Loucy (cell line): Measurements from ENCODE around the gene SDK2.

Source experiments
- H2AFZ ChIP-seq: fragments of 200-600 bp; sonication (generic); 2 replicates; pipeline ENCODE4 v1.6.0; 2016; ENCODE audit warnings: antibody characterized with exemption, mild to moderate bottlenecking, low read length, moderate library complexity
- H3F3A ChIP-seq: fragments of 200-600 bp; 2 replicates; pipeline ENCODE4 v1.6.0; 2016; ENCODE audit warnings: antibody characterized with exemption, low read depth, mild to moderate bottlenecking
- H3K27me3 ChIP-seq: fragments of 200-600 bp; sonication (generic); 2 replicates; pipeline ENCODE4 v1.6.1; 2014; ENCODE audit warnings: low read length, mild to moderate bottlenecking; ENCODE audit not compliant: insufficient read depth, poor library complexity, severe bottlenecking
- H3K36me3 ChIP-seq: fragments of 200-600 bp; sonication (generic); 2 replicates; pipeline ENCODE4 v1.6.1; 2016; ENCODE audit warnings: low read length; ENCODE audit not compliant: insufficient read depth
- H3K4me1 ChIP-seq: fragments of 200-600 bp; sonication (generic); 2 replicates; pipeline ENCODE4 v1.5.1; 2014; ENCODE audit warnings: low read length, mild to moderate bottlenecking; ENCODE audit not compliant: insufficient read depth, poor library complexity, severe bottlenecking
- H3K4me2 ChIP-seq: fragments of 200-600 bp; sonication (generic); 2 replicates; pipeline ENCODE4 v1.6.0; 2014; ENCODE audit warnings: antibody characterized with exemption, low read length, low read depth, mild to moderate bottlenecking; ENCODE audit not compliant: poor library complexity, severe bottlenecking
- H3K4me3 ChIP-seq: fragments of 200-600 bp; sonication (generic); 2 replicates; pipeline ENCODE4 v1.5.1; 2014; ENCODE audit warnings: low read length, mild to moderate bottlenecking, mixed read lengths; ENCODE audit not compliant: poor library complexity, severe bottlenecking
- H3K79me2 ChIP-seq: fragments of 200-600 bp; sonication (generic); 2 replicates; pipeline ENCODE4 v1.6.1; 2014; ENCODE audit warnings: low read length; ENCODE audit not compliant: insufficient read depth
- H3K9ac ChIP-seq: fragments of 200-600 bp; sonication (generic); 2 replicates; pipeline ENCODE4 v1.6.0; 2014; ENCODE audit warnings: mild to moderate bottlenecking, low read depth, low read length, moderate library complexity; ENCODE audit not compliant: poor library complexity, severe bottlenecking
- H3K9me2 ChIP-seq: fragments of 200-600 bp; sonication (generic); replicated peaks from 2 replicates; pipeline ENCODE4 v1.6.1; 2016; ENCODE audit warnings: low read depth, low read length, mixed read lengths
- H3K9me3 ChIP-seq: fragments of 200-600 bp; sonication (generic); 2 replicates; pipeline ENCODE4 v1.6.1; 2014; ENCODE audit warnings: mild to moderate bottlenecking, antibody characterized with exemption, low read length, low read depth; ENCODE audit not compliant: insufficient read depth
- H4K20me1 ChIP-seq: fragments of 200-600 bp; sonication (generic); 2 replicates; pipeline ENCODE4 v1.6.0; 2014; ENCODE audit warnings: antibody characterized with exemption, low read length, mild to moderate bottlenecking; ENCODE audit not compliant: insufficient read depth, poor library complexity, severe bottlenecking
- EZH2phosphoT487 ChIP-seq: fragments of 200-600 bp; IDR thresholded peaks from 2 replicates; pipeline ENCODE4 v1.6.1; 2018; ENCODE audit warnings: antibody characterized with exemption, mild to moderate bottlenecking, moderate library complexity, borderline replicate concordance
- TF ChIP-seq, protein P1 (sequence below): fragments of 200-600 bp; sonication (generic); conservative IDR thresholded peaks from 2 replicates; pipeline ENCODE4 v1.5.1; 2014; ENCODE audit warnings: mild to moderate bottlenecking, antibody characterized with exemption, low read length

SDK2 gene

GRCh38 chr17:73365906-73366623 is 278.2 kb downstream of the SDK2 start:
- Histone ChIP-seq H3K79me2 (no peaks in the 10 kb centered on the region), H3K9me2 (no peaks in the 10 kb centered on the region), H3K4me3 (no peak overlapping the region), H3K4me1 (no peaks in the 10 kb centered on the region), H3K27me3 (no peaks in the 10 kb centered on the region), H3K9me3 (no peaks in the 10 kb centered on the region), H3K4me2 (no peak overlapping the region), H3K36me3 (no peaks in the 10 kb centered on the region; the same call in 1 of the 2 replicates), H3F3A (no peaks in the 10 kb centered on the region), H2AFZ (no peak overlapping the region), H3K9ac (no peak overlapping the region), H4K20me1 (no peaks in the 10 kb centered on the region)
- TF ChIP-seq EZH2phosphoT487: no peak
- TF ChIP-seq, protein P1, sequence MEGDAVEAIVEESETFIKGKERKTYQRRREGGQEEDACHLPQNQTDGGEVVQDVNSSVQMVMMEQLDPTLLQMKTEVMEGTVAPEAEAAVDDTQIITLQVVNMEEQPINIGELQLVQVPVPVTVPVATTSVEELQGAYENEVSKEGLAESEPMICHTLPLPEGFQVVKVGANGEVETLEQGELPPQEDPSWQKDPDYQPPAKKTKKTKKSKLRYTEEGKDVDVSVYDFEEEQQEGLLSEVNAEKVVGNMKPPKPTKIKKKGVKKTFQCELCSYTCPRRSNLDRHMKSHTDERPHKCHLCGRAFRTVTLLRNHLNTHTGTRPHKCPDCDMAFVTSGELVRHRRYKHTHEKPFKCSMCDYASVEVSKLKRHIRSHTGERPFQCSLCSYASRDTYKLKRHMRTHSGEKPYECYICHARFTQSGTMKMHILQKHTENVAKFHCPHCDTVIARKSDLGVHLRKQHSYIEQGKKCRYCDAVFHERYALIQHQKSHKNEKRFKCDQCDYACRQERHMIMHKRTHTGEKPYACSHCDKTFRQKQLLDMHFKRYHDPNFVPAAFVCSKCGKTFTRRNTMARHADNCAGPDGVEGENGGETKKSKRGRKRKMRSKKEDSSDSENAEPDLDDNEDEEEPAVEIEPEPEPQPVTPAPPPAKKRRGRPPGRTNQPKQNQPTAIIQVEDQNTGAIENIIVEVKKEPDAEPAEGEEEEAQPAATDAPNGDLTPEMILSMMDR: no peak

GRCh38 chr17:73365301-73365874 is 278.9 kb downstream of the SDK2 start:
- TF ChIP-seq, protein P1: no peak
- no peak for TF ChIP-seq EZH2phosphoT487
- Histone ChIP-seq H3K9me2 (no peaks in the 10 kb centered on the region), H3K4me1 (no peaks in the 10 kb centered on the region), H4K20me1 (no peaks in the 10 kb centered on the region), H3F3A (no peaks in the 10 kb centered on the region), H3K79me2 (no peaks in the 10 kb centered on the region), H3K4me3 (no peak overlapping the region), H3K27me3 (no peaks in the 10 kb centered on the region), H3K4me2 (no peak overlapping the region), H3K9me3 (no peaks in the 10 kb centered on the region), H3K9ac (no peak overlapping the region), H2AFZ (no peak overlapping the region), H3K36me3 (no peaks in the 10 kb centered on the region; the same call in 1 of the 2 replicates)

- no peaks in the 10 kb centered on the region for H3K9me2 ChIP-seq
- no peaks in the 10 kb centered on the region for H3F3A ChIP-seq
- no peak for TF ChIP-seq EZH2phosphoT487
- TF ChIP-seq, protein P1: no peak
- no peaks in the 10 kb centered on the region for H4K20me1 ChIP-seq
- H3K79me2 ChIP-seq: no peaks in the 10 kb centered on the region
- no peak overlapping the region for H3K4me3 ChIP-seq
- H3K4me2 ChIP-seq: no peak overlapping the region
- no peak overlapping the region for H3K9ac ChIP-seq
- no peak overlapping the region for H2AFZ ChIP-seq
- no peaks in the 10 kb centered on the region for H3K27me3 ChIP-seq
- H3K36me3 ChIP-seq: no peaks in the 10 kb centered on the region; the same call in 1 of the 2 replicates
- H3K9me3 ChIP-seq: no peaks in the 10 kb centered on the region
- H3K4me1 ChIP-seq: no peaks in the 10 kb centered on the region
Measured at GRCh38 chr17:73364155-73364522, 280.1 kb downstream of the SDK2 start.
